HFFc6 (cell line): Measurements from ENCODE around the gene GPR158. TPM values are rescaled to one million over a fixed set of nuclear protein-coding genes. Genes with fewer than 3 reads are reported as not detected.

Source experiments
- DNase-seq: peaks from one replicate; pipeline ENCODE4 v3.0.0-alpha.2; 2018
- H3K27ac Mint-ChIP-seq: 2 replicates; pipeline ENCODE4 v1.8.0; 2020; ENCODE audit warnings: mild to moderate bottlenecking, mixed read lengths
- H3K27me3 Mint-ChIP-seq: 2 replicates; pipeline ENCODE4 v1.8.0; 2021; ENCODE audit warnings: mild to moderate bottlenecking, moderate library complexity, mixed read lengths; ENCODE audit not compliant: insufficient read depth
- H3K36me3 Mint-ChIP-seq: 2 replicates; pipeline ENCODE4 v1.8.0; 2021; ENCODE audit warnings: low read depth, mixed read lengths
- H3K4me1 Mint-ChIP-seq: 2 replicates; pipeline ENCODE4 v1.8.0; 2020; ENCODE audit warnings: low read depth, mixed read lengths
- H3K4me3 Mint-ChIP-seq: 2 replicates; pipeline ENCODE4 v1.8.0; 2020; ENCODE audit warnings: mild to moderate bottlenecking, moderate library complexity, mixed read lengths
- H3K9me3 Mint-ChIP-seq: 2 replicates; pipeline ENCODE4 v1.8.0; 2020; ENCODE audit warnings: mild to moderate bottlenecking, mixed read lengths
- CTCF ChIP-seq: fragments of 200-600 bp; sonication (generic); IDR thresholded peaks from 2 replicates; pipeline ENCODE4 v1.5.0; 2021; ENCODE audit warnings: antibody characterized with exemption, mild to moderate bottlenecking
- total RNA-seq, 6 experiments: library from RNA; stranded (reverse); fragmentation: NEBNext Ultra II Directional; extraction: Animal tissue kit (Norgen Biotek cat#: 25700); gene quantifications; 2 replicates in 1 of 6; 3 replicates in 5 of 6; pipeline ENCODE4 v1.2.3, GENCODE V29; 2021

GPR158 gene
- total RNA-seq, 6 experiments from 2014 or later = not detected

GRCh38 chr10:25441270-25441669 lies 266.5 kb downstream of the GPR158 start:
- Mint-ChIP-seq H3K4me1 (no peaks in the 10 kb centered on the region), H3K27ac (no peak overlapping the region), H3K27me3 (no peaks in the 10 kb centered on the region), H3K4me3 (no peak overlapping the region), H3K36me3 (peaks cover 5% of the 10 kb centered on the region; the same call in 1 of the 2 replicates), H3K9me3 (peaks cover 35% of the 10 kb centered on the region)
- TF ChIP-seq CTCF = no peak
- DNase-seq = no peak

- Mint-ChIP-seq H3K27me3 (no peaks in the 10 kb centered on the region), H3K27ac (no peak overlapping the region), H3K4me3 (no peak overlapping the region), H3K36me3 (no peaks in the 10 kb centered on the region), H3K4me1 (no peaks in the 10 kb centered on the region), H3K9me3 (peaks cover 25% of the 10 kb centered on the region)
- DNase-seq = no peak
- TF ChIP-seq CTCF = no peak
Observed at GRCh38 chr10:25444266-25444665, 269.5 kb downstream of the GPR158 start.

GRCh38 chr10:25451401-25451800 lies 276.6 kb downstream of the GPR158 start:
- no peaks in the 10 kb centered on the region for H3K36me3 Mint-ChIP-seq

GRCh38 chr10:25453619-25454018 lies 278.8 kb downstream of the GPR158 start:
- no peaks in the 10 kb centered on the region; the same call in 1 of the 2 replicates for H3K27me3 Mint-ChIP-seq
- H3K4me3 Mint-ChIP-seq = no peak overlapping the region
- H3K4me1 Mint-ChIP-seq = no peaks in the 10 kb centered on the region
- peaks cover 47% of the 10 kb centered on the region for H3K9me3 Mint-ChIP-seq
- DNase-seq = no peak
- no peak overlapping the region for H3K27ac Mint-ChIP-seq
- no peaks in the 10 kb centered on the region for H3K36me3 Mint-ChIP-seq
- TF ChIP-seq CTCF = no peak

More at GRCh38 chr10:25451401-25451800, 276.6 kb downstream of the GPR158 start:
- Mint-ChIP-seq H3K4me3 (no peak overlapping the region), H3K4me1 (no peaks in the 10 kb centered on the region), H3K27ac (no peak overlapping the region), H3K27me3 (no peaks in the 10 kb centered on the region), H3K9me3 (peaks cover 42% of the 10 kb centered on the region)
- no peak for DNase-seq
- no peak for TF ChIP-seq CTCF

- Mint-ChIP-seq H3K27ac (no peak overlapping the region), H3K4me3 (no peak overlapping the region), H3K36me3 (no peaks in the 10 kb centered on the region), H3K4me1 (no peaks in the 10 kb centered on the region), H3K27me3 (no peaks in the 10 kb centered on the region; the same call in 1 of the 2 replicates), H3K9me3 (peaks cover 45% of the 10 kb centered on the region)
- no peak for DNase-seq
- TF ChIP-seq CTCF = no peak
Observed at GRCh38 chr10:25455980-25456567, 281.3 kb downstream of the GPR158 start.
